ENCODE measurements around the gene ABHD17A.

Gene ABHD17A

GRCh38 chr19:1836458-1837221, 48.7 kb downstream of the ABHD17A start:
- no peak for DNase-seq

GRCh38 chr19:1833540-1833939, 51.8 kb downstream of the ABHD17A start:
- DNase-seq: no peak

GRCh38 chr19:1832046-1832663, 53.1 kb downstream of the ABHD17A start:
- DNase-seq: no peak

- no peak for DNase-seq
Measured at GRCh38 chr19:1830978-1831377, 54.3 kb downstream of the ABHD17A start.

- DNase-seq: no peak
Measured at GRCh38 chr19:1830568-1830967, 54.7 kb downstream of the ABHD17A start.

- DNase-seq: no peak
Measured at GRCh38 chr19:1829958-1830357, 55.3 kb downstream of the ABHD17A start.

- DNase-seq: no peak
Measured at GRCh38 chr19:1828279-1829238, 56.7 kb downstream of the ABHD17A start.

GRCh38 chr19:1827566-1828278, 57.6 kb downstream of the ABHD17A start:
- DNase-seq: no peak

Measured in CD4-positive, alpha-beta T cell treated with Interleukin-17A for 4 hours (primary cell).